ENCODE measurements around the gene ETV3.

Gene ETV3

DNA sequence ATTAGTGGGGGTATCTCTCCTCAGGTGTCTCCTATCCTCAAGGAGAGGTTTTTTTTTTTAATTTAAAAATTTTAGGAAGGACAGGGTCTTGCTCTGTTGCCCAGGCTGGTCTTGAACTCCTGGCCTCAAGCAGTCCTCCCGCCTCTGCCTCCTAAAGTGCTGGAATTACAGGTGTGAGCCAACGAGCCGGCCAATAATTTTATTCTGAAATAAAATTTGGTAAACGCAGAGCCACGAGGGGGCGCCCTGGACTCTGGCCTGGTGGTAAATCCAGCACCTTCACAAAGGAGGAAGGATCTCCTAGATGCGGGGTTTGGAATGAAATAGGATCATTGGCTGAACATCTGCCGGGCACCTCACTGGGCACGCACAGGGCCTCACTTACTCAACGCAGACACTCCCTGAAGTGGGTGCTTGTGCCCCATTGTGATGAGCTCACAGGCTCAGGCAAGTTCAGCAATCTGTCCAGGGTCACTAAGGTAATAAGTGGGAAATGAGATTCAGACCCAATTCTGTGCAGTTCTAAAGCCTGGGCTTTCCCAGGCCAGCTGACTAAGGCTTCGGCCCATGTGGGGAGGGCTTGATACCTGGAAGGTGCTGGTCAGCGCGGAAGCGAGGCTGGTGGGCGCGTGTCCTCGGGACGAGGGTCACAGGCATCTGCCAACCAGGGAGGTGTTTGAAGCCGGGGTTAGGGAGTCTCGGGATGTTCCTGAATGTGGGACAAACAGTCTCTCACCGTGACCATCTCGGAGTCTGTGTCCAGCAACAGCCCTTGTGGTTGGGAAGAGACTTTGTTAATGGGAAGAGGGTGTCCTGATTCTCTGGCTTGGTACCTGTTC is 32.7 kb upstream of the ETV3 start:
- Histone ChIP-seq H3K9me3 (ENCODE audit: control insufficient read depth, insufficient read depth, low read length) (no peaks in the 10 kb centered on the region), H3K4me1 (ENCODE audit: insufficient read depth, low read length) (no peaks in the 10 kb centered on the region), H3K36me3 (ENCODE audit: insufficient read depth, low read length) (no peaks in the 10 kb centered on the region), H3K9ac (ENCODE audit: low read depth, low read length) (no peak overlapping the region)

DNA sequence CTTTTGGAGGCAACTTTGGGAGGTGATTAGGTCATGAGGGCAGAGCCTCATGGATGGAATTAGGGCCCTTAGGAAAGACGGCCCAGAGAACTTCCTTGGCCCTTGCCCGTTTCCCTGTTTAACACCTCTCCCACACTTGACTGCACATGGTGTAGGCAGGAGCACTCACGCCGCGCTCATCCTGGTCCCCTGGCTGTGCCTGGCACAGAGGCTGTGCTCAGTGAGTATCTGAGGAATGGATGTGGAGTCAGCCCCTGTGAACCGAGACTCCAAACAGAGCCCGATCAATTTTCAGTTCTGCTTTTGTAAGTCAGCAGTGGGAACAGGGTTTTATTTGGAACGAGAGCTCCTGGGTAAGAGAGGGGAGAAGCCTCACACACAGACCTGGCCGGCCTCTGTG is 29.8 kb upstream of the ETV3 start:
- no peaks in the 10 kb centered on the region for H3K36me3 ChIP-seq (ENCODE audit: insufficient read depth, low read length)
- no peaks in the 10 kb centered on the region for H3K9me3 ChIP-seq (ENCODE audit: control insufficient read depth, insufficient read depth, low read length)
- H3K9ac ChIP-seq (ENCODE audit: low read depth, low read length) = no peak overlapping the region
- peaks cover 6% of the 10 kb centered on the region for H3K4me1 ChIP-seq (ENCODE audit: insufficient read depth, low read length)

- Histone ChIP-seq H3K4me1 (ENCODE audit: insufficient read depth, low read length) (peaks cover 12% of the 10 kb centered on the region), H3K9ac (ENCODE audit: low read depth, low read length) (no peak overlapping the region), H3K9me3 (ENCODE audit: control insufficient read depth, insufficient read depth, low read length) (no peaks in the 10 kb centered on the region), H3K36me3 (ENCODE audit: insufficient read depth, low read length) (no peaks in the 10 kb centered on the region)
These were observed 29.2 kb upstream of the ETV3 start for GRCh38 chr1:157167437-157167836.

DNA sequence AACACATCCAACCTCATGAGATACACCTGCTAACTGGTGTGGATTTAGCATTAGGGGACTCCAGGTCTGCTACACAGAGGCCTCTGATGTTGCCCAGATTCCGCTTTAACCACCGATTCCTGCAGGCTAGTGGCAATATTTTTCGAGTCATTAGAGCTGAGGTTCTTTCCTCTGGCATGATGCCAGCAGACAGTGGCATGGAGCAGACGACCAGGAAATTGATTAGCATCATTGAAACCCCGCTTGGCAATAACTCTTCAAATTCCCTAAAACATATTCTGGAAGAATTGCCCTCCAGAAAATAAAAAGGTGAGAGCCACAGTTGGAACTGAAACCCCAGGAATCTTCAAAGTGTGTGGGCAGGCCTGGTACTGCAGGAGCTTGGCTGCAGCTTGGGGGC is 28.4 kb upstream of the ETV3 start:
- H3K9me3 ChIP-seq (ENCODE audit: control insufficient read depth, insufficient read depth, low read length) = no peaks in the 10 kb centered on the region
- H3K36me3 ChIP-seq (ENCODE audit: insufficient read depth, low read length) = no peaks in the 10 kb centered on the region
- H3K4me1 ChIP-seq (ENCODE audit: insufficient read depth, low read length) = peaks cover 20% of the 10 kb centered on the region
- H3K9ac ChIP-seq (ENCODE audit: low read depth, low read length) = no peak overlapping the region

- peak overlapping the region; percentile 36; the same call in 1 of the 2 replicates for H3K9ac ChIP-seq (ENCODE audit: low read depth, low read length)
- peaks cover 26% of the 10 kb centered on the region for H3K4me1 ChIP-seq (ENCODE audit: insufficient read depth, low read length)
- no peaks in the 10 kb centered on the region for H3K9me3 ChIP-seq (ENCODE audit: control insufficient read depth, insufficient read depth, low read length)
- H3K36me3 ChIP-seq (ENCODE audit: insufficient read depth, low read length) = no peaks in the 10 kb centered on the region
These were observed 25.3 kb upstream of the ETV3 start for GRCh38 chr1:157163273-157164127.

GRCh38 chr1:157162345-157162744 is 24.1 kb upstream of the ETV3 start:
- Histone ChIP-seq H3K9me3 (ENCODE audit: control insufficient read depth, insufficient read depth, low read length) (no peaks in the 10 kb centered on the region), H3K36me3 (ENCODE audit: insufficient read depth, low read length) (no peaks in the 10 kb centered on the region), H3K9ac (ENCODE audit: low read depth, low read length) (no peak overlapping the region), H3K4me1 (ENCODE audit: insufficient read depth, low read length) (peaks cover 35% of the 10 kb centered on the region)

DNA sequence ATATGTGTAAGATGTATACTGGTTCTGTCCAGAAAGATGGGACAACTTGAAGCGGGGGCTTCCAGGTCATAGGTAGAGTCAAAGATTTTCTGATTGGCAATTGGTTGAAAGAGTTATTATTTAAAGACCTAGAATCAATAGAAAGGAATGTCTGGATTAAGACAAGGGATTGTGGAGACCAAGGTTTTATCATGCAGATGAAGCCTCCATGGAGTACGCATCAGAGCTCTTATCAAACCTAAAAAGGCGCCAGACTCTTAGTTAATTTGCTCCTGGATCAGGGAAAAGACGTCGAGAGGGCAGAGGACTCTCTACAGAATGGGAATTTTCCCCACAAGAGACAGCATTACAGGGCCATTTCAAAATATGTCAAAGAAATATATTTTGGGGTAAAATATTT is 23.7 kb upstream of the ETV3 start:
- no peaks in the 10 kb centered on the region for H3K36me3 ChIP-seq (ENCODE audit: insufficient read depth, low read length)
- no peaks in the 10 kb centered on the region for H3K9me3 ChIP-seq (ENCODE audit: control insufficient read depth, insufficient read depth, low read length)
- no peak overlapping the region for H3K9ac ChIP-seq (ENCODE audit: low read depth, low read length)
- H3K4me1 ChIP-seq (ENCODE audit: insufficient read depth, low read length) = peaks cover 38% of the 10 kb centered on the region

DNA sequence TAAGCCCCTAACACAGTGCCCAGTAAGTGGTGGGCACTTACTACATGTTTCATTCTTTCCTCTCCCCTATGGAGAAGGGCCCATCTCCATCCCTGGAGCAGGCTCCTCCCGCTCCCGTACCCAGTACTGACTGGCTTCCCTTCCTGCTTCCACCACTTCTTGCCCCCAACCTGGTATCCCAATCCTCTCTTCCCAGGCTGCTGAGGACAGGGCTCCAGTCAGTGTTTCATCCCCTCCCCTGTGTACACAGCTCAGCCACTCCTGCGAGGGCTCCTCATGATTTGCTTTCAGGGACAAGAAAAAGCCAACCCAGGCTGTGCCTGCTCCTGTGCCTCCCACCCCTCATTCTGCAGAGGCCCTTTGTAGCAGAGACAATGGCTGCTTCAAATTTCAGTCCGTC is 20.8 kb upstream of the ETV3 start:
- Histone ChIP-seq H3K36me3 (ENCODE audit: insufficient read depth, low read length) (no peaks in the 10 kb centered on the region), H3K9ac (ENCODE audit: low read depth, low read length) (no peak overlapping the region), H3K4me1 (ENCODE audit: insufficient read depth, low read length) (peaks cover 48% of the 10 kb centered on the region), H3K9me3 (ENCODE audit: control insufficient read depth, insufficient read depth, low read length) (no peaks in the 10 kb centered on the region)

DNA sequence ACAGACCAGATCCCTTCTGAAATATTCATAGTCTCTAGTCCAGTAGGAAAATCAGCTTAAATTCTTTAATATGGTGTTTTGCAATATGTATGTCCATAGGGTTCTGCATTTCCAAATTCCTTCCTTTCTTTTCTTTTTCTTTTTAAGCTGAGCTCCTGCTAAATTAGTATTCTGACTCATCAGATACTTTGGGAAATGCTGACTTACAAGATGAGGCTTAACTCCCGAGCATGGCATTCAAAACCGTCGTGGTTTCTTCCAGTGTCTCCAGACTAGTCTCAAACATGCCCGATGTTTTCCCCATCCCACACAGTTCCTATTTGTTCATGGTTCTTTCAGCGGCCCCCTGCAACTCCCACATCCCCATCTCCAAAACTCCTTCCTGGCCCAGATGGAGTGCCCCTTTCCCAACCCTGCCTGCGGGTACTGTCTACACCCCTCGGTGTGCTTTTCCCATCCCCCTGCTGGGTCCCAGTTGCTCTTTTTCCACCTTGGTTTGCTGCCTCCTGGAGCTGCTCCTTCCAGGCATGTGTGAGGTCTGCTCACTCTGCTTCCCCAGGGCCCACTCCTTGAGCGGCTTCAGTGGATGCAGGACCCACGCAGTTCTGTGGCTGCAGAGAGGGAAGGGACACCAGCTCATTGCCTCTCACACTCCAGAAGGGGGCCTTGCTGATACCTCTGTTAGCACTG is 19.5 kb upstream of the ETV3 start:
- Histone ChIP-seq H3K9ac (ENCODE audit: low read depth, low read length) (no peak overlapping the region), H3K9me3 (ENCODE audit: control insufficient read depth, insufficient read depth, low read length) (no peaks in the 10 kb centered on the region), H3K36me3 (ENCODE audit: insufficient read depth, low read length) (no peaks in the 10 kb centered on the region), H3K4me1 (ENCODE audit: insufficient read depth, low read length) (peaks cover 42% of the 10 kb centered on the region)

- Histone ChIP-seq H3K36me3 (ENCODE audit: insufficient read depth, low read length) (no peaks in the 10 kb centered on the region), H3K9ac (ENCODE audit: low read depth, low read length) (no peak overlapping the region), H3K9me3 (ENCODE audit: control insufficient read depth, insufficient read depth, low read length) (no peaks in the 10 kb centered on the region), H3K4me1 (ENCODE audit: insufficient read depth, low read length) (peaks cover 27% of the 10 kb centered on the region)
These were observed 17.9 kb upstream of the ETV3 start for GRCh38 chr1:157156058-157156541.

GRCh38 chr1:157155658-157156057 is 17.5 kb upstream of the ETV3 start:
- Histone ChIP-seq H3K9ac (ENCODE audit: low read depth, low read length) (no peak overlapping the region), H3K9me3 (ENCODE audit: control insufficient read depth, insufficient read depth, low read length) (no peaks in the 10 kb centered on the region), H3K4me1 (ENCODE audit: insufficient read depth, low read length) (peaks cover 26% of the 10 kb centered on the region; the same call in 1 of the 2 replicates), H3K36me3 (ENCODE audit: insufficient read depth, low read length) (no peaks in the 10 kb centered on the region)

- no peaks in the 10 kb centered on the region for H3K9me3 ChIP-seq (ENCODE audit: control insufficient read depth, insufficient read depth, low read length)
- H3K4me1 ChIP-seq (ENCODE audit: insufficient read depth, low read length) = peaks cover 26% of the 10 kb centered on the region; the same call in 1 of the 2 replicates
- no peaks in the 10 kb centered on the region for H3K36me3 ChIP-seq (ENCODE audit: insufficient read depth, low read length)
- no peak overlapping the region for H3K9ac ChIP-seq (ENCODE audit: low read depth, low read length)
These were observed 16.8 kb upstream of the ETV3 start for GRCh38 chr1:157154940-157155514.

- Histone ChIP-seq H3K36me3 (ENCODE audit: insufficient read depth, low read length) (no peaks in the 10 kb centered on the region), H3K9me3 (ENCODE audit: control insufficient read depth, insufficient read depth, low read length) (no peaks in the 10 kb centered on the region), H3K4me1 (ENCODE audit: insufficient read depth, low read length) (peaks cover 26% of the 10 kb centered on the region; the same call in 1 of the 2 replicates), H3K9ac (ENCODE audit: low read depth, low read length) (no peak overlapping the region)
These were observed 16.1 kb upstream of the ETV3 start for GRCh38 chr1:157154291-157154690.

GRCh38 chr1:157153746-157154145 is 15.6 kb upstream of the ETV3 start:
- Histone ChIP-seq H3K4me1 (ENCODE audit: insufficient read depth, low read length) (peaks cover 26% of the 10 kb centered on the region; the same call in 1 of the 2 replicates), H3K9me3 (ENCODE audit: control insufficient read depth, insufficient read depth, low read length) (no peaks in the 10 kb centered on the region), H3K9ac (ENCODE audit: low read depth, low read length) (no peak overlapping the region), H3K36me3 (ENCODE audit: insufficient read depth, low read length) (no peaks in the 10 kb centered on the region)
